ENCODE data around the gene SLC9A9.

- TF ChIP-seq EZH2 (IDR thresholded peaks at IDR 0.05; ENCODE audit: low read length, missing control alignments) = no peak
- TF ChIP-seq CTCF (conservative IDR thresholded peaks at IDR 0.05 in 1 of 2, IDR thresholded peaks at IDR 0.05 in 1 of 2; ENCODE audit: low read depth in 1 of 2, low read length in 2 of 2) = no peak
Observed at GRCh38 chr3:143552851-143553250, 295.4 kb downstream of the SLC9A9 start.

Data from fibroblast of lung (primary cell).